AG10803 (cell line): ENCODE data around the gene MMP24.

ENCODE experiments used
- DNase-seq: peaks from one replicate; pipeline ENCODE4 v3.0.0; 2010; ENCODE audit warnings: low read depth
- H3K4me3 ChIP-seq: 2 replicates; pipeline ENCODE4 v1.5.1; 2011; ENCODE audit warnings: mild to moderate bottlenecking, low read length, control low read depth
- TF ChIP-seq, protein P1 (sequence below): conservative IDR thresholded peaks from 2 replicates; pipeline ENCODE4 v1.5.1; 2011; ENCODE audit warnings: mild to moderate bottlenecking, low read length, control low read depth, inconsistent platforms

MMP24 gene

DNA sequence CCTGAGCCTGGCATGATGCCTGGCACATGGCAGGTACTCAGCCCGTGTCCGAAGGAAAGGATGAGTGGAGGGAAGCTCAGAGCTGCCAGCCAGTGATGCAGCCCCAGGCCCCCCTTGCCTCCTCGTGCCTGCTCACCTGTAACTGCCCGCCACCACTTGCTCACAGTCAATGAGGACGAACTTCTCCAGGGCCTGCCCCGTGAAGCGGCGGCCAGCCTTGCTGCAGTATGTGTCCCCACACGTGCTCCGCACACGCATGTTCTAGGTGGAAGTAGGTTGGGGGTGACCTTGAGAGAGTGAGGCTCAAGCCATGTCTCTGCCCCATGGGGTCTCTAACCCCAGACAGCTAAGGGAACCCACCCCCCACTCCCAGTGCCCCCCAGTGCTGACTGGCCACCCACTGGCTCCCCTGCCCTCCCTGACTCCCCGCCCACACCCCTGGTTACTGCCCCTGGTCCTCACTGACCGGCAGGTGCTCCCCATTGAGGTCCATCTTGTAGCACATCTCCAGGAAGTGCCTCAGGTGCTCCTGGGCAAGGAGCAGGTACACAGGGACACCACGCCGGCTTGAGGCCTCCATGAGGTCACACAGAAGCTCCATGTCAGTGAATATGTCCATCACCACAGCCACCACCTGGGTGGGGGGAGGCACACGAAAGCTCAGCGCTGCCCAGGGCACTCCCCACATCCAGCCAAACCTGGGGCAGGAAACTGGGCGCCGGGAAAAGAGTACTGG lies 62.0 kb downstream of the MMP24 start:
- H3K4me3 ChIP-seq, result no peak overlapping the region
- TF ChIP-seq, protein P1, sequence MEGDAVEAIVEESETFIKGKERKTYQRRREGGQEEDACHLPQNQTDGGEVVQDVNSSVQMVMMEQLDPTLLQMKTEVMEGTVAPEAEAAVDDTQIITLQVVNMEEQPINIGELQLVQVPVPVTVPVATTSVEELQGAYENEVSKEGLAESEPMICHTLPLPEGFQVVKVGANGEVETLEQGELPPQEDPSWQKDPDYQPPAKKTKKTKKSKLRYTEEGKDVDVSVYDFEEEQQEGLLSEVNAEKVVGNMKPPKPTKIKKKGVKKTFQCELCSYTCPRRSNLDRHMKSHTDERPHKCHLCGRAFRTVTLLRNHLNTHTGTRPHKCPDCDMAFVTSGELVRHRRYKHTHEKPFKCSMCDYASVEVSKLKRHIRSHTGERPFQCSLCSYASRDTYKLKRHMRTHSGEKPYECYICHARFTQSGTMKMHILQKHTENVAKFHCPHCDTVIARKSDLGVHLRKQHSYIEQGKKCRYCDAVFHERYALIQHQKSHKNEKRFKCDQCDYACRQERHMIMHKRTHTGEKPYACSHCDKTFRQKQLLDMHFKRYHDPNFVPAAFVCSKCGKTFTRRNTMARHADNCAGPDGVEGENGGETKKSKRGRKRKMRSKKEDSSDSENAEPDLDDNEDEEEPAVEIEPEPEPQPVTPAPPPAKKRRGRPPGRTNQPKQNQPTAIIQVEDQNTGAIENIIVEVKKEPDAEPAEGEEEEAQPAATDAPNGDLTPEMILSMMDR, result no peak
- DNase-seq, result no peak

DNA sequence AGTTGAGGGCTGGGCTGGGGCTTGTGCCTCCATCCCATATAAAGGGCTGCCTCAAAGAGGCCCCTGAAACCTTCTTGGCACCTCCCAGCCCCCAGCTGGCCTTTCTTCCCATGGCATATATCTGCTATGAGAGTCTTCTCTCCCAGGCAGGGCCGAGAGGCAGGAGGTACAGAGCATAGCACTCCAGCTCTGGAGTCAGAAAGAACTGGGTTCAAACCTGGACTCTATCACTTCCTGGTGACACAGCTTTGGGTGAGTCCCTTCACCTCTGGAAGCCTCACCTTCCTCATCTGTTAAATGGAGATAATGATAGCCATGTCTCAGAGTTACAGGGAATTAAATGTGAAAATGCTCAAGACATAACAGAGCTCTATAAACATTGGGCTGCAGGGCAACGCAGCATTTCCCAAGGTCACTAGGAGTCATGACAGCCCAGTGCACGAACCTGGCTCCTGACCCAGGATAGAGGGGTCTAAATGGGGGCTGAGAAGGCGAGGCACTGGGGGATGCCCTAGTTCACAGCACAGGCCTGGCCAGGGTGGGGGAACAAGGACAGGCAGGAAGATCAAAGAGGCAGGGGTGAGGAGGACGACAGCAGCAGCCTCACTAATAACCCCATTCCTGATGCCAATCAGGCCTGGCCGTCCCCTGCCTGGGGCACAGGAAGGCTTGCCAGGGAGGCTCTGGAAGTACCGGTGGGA lies 63.8 kb downstream of the MMP24 start:
- TF ChIP-seq, protein P1, result no peak
- H3K4me3 ChIP-seq, result no peak overlapping the region
- DNase-seq, result no peak

DNA sequence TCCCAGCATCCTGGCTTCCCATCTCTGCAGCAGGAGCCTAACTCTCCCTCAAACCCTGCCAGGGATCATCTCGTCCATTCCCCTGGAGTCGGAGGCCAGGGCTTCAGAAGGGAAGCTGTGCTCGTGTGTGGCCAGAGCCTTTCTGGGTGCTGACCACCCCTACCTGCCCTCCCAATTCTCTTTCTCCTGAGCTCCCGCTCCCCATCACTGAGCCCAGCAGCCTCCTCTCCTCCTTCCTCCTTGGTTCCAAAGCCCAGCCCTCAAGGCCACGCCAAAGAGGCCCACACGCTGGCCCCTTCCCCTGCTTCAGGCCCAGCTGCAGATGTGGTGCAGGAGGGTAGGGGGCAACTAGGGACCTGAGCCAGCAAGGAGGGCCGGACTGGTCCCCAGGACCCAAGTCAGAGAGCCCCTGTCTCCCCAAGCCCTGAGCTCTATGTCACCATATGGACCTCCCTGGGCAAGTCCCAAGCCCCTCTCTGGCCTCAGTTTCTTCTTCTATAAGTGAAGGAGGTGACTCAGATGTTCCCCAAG lies 64.5 kb downstream of the MMP24 start:
- TF ChIP-seq, protein P1, result no peak
- DNase-seq, result no peak
- no peak overlapping the region for H3K4me3 ChIP-seq

DNA sequence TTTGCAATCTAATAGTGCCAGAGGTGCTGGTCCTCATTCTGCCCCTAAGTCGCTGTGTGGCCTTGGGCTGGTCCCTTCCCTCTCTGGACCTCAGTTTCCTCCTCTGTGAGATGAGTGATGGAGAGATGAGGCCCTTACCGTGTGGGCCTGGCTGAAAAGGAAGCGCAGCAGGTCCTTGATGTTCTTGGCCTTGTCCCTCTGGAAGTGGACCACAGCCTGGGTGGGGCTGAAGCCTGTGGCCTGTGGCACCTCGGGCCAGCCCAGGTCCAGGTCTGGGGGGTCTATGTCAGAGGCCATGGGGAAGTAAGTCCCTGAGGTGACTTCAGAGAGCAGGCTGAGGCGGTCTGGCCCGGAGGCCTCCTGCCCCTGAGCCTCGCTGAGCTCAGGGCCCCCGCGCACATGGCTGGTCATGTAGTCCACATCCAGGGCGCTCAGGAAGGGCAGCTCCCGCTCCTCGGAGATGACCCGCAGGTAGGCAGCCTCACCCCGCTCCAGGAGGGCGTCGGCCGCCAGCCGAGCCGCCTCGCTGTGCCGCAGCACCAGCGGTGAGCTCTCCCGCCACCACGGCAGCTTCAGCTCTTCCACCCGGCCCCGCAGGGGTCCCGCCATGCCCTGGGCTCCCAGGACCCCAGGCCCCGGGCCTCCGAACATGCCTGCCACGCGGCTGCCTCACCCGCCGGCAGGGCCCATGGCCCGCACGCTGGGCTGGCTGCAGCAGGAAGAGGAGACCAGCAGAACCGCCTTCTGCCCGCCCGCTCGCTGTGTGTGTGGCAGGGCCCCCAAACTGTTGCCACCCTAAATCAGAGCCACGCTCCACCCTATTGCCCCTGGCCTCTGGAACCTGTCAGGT lies 65.4 kb downstream of the MMP24 start, which contains the start of gene FAM83C:
Gene FAM83C (minus strand): TSS at position 772 of the 850 bp plus-strand sequence. CDS start 121 bp downstream, at position 651.
- TF ChIP-seq, protein P1, result no peak
- no peak for DNase-seq
- no peak within 1 kb of the TSS for H3K4me3 ChIP-seq

DNA sequence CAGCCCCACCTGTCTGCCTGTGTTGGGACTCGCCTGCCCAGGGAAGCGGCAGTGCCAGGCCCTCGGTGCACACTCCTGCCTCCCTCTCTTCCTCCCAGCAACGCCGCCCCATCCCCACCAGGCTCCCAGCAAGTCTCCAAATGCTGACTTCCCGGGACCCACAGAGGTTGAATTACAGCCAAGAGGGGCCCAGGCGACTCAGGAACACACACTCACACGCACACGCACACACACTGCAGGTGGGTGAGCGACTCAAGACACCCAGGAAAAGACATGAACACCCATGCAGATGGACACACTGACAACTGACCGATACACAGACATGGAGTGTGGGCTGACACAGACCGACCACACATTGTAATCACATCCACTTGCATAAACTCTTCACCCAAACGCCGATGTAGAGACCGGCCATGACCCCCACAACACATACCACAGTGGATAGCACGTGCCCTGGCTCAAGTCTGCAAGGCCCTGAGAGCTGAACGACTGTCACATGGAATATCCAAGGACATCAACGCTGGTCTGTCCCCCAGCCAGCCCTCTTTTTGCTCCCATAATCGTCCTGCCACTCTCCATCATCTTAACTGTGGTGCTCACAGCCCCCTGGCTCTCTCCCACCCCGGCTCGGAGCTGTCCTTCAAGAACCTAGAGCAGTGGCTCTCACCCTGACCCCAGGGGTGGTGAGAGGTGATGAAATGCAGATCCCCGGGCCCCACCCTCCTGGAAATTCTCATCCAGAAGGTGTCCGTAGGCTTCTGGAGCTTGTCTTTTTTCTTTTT lies 66.2 kb downstream of the MMP24 start:
- TF ChIP-seq, protein P1, result no peak
- no peak for DNase-seq
- H3K4me3 ChIP-seq, result no peak overlapping the region
